Measurements from ENCODE around the gene DYNC2H1.

The DYNC2H1 gene

GRCh38 chr11:103433386-103434072 lies 324.3 kb downstream of the DYNC2H1 start:
- H3K4me3 ChIP-seq (ENCODE audit: low read length) = no peak overlapping the region
- DNase-seq (ENCODE audit: low read depth, low spot score) = no peak

DNA sequence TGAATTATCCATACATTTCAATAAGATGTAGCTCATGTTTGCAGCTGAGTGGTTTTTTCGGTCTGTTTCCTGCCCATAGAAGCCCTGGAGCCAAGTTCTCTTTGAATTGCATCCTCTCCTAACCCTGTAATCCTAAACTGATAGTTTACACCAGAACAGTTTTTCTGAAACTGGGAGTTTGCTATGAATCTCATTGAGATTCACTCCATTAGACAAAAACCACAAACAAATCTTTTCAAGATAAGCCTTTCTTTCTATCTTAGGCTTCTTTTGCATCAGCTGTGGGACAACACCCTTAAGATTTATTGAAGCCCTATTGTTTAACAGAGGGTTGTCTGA lies 324.8 kb downstream of the DYNC2H1 start:
- H3K4me3 ChIP-seq (ENCODE audit: low read length) = no peak overlapping the region
- DNase-seq (ENCODE audit: low read depth, low spot score) = no peak

GRCh38 chr11:103436131-103436770 lies 327.0 kb downstream of the DYNC2H1 start:
- no peak for DNase-seq (ENCODE audit: low read depth, low spot score)
- no peak overlapping the region for H3K4me3 ChIP-seq (ENCODE audit: low read length)

GRCh38 chr11:103441021-103441420 lies 331.8 kb downstream of the DYNC2H1 start:
- no peak overlapping the region for H3K4me3 ChIP-seq (ENCODE audit: low read length)
- no peak for DNase-seq (ENCODE audit: low read depth, low spot score)

- DNase-seq (ENCODE audit: low read depth, low spot score) = no peak
- H3K4me3 ChIP-seq (ENCODE audit: low read length) = no peak overlapping the region
These were observed 339.7 kb downstream of the DYNC2H1 start for GRCh38 chr11:103448966-103449365.

GRCh38 chr11:103450241-103450640 lies 341.0 kb downstream of the DYNC2H1 start:
- H3K4me3 ChIP-seq (ENCODE audit: low read length) = no peak overlapping the region
- no peak for DNase-seq (ENCODE audit: low read depth, low spot score)

- no peak for DNase-seq (ENCODE audit: low read depth, low spot score)
- H3K4me3 ChIP-seq (ENCODE audit: low read length) = no peak overlapping the region
These were observed 343.9 kb downstream of the DYNC2H1 start for GRCh38 chr11:103453126-103453525.

GRCh38 chr11:103453915-103454709 lies 344.9 kb downstream of the DYNC2H1 start:
- no peak overlapping the region for H3K4me3 ChIP-seq (ENCODE audit: low read length)
- DNase-seq (ENCODE audit: low read depth, low spot score) = no peak

- no peak overlapping the region for H3K4me3 ChIP-seq (ENCODE audit: low read length)
- no peak for DNase-seq (ENCODE audit: low read depth, low spot score)
These were observed 355.2 kb downstream of the DYNC2H1 start for GRCh38 chr11:103464420-103464819.

DNA sequence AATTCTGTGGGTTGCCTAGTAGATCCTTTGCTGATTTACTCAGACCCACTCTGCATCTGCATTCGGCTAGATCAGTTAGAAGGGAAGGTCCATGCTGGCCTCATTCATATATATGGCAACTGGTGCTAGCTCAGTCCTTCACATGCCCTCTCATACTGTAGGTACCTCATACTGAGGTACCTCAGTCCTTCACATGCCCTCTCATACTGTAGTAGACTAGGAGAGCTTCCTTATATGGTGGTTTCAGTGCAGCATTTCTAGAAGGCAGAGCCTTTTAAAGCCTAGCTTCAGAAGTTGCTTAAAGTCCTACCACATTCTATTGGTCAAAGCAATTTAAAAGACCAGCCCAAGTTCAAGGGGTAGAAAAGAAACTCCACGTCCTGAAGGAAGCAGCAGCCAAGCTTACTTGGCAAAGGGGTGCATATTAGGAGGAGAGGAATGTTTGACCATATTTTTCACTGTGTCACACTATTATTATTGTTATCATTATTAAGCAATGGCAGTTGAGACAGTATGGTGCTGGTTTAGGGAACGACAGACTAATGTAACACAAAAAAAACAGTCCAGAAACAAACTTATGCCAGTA lies 356.4 kb downstream of the DYNC2H1 start:
- no peak overlapping the region for H3K4me3 ChIP-seq (ENCODE audit: low read length)
- no peak for DNase-seq (ENCODE audit: low read depth, low spot score)

DNA sequence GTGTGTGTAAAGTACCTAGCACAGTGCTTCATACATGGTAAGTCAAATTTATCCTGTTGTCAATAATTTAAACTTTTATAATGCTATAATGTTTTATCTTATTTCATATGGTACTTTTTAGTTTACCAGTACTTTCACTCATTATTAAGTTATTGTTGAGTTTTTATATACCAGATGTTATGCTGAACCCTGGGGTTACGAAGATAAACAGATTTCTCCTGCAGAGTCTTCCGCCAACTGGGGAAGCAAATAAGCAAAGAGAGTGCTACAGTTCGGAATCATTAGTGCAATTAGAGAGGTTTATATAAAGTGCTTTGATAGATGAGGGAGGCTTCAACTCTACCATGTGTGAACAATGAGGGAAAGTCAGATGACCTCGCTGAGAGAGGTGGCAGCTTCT lies 362.3 kb downstream of the DYNC2H1 start:
- DNase-seq (ENCODE audit: low read depth, low spot score) = no peak
- H3K4me3 ChIP-seq (ENCODE audit: low read length) = no peak overlapping the region

- no peak overlapping the region for H3K4me3 ChIP-seq (ENCODE audit: low read length)
These were observed 367.6 kb downstream of the DYNC2H1 start for GRCh38 chr11:103476874-103477273.

DNA sequence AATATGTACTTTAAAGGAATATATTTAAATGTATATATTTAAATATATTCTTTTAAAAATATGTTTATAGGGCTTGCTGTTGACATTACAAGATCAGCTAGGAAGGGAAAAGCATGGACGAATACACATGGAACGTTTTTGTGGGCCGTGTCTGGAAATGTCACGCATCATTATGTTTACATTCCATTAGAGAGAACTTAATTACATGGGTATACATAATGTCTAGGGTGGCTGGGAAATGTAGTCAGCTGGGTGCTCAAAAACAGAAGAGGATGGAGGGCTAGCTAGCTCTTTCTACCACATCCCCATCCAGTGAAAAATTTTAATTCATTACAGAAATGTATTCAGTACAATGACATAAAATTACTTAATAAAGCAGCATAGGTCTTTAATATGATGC lies 371.2 kb downstream of the DYNC2H1 start:
- no peak overlapping the region for H3K4me3 ChIP-seq (ENCODE audit: low read length)
- no peak for DNase-seq (ENCODE audit: low read depth, low spot score)

More at GRCh38 chr11:103476874-103477273, 367.6 kb downstream of the DYNC2H1 start:
- no peak for DNase-seq (ENCODE audit: low read depth, low spot score)

DNA sequence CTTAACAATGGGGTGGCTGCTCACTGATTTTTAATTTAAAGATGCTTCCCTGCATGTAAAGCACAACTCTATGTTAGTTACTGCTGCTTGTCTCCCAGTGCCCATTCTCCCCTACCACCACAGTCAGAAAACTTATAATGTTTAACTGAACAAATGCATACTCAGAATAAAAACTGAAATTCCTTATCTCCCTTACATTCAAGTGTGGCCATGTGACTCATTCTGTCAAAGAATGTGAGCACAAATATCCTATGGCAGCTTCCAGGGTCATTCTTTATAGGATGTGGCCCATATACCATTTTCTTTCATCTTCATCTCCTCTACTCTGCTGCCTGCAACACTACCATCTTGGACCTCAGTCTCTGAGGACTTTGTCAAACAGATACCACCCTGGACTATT lies 374.8 kb downstream of the DYNC2H1 start:
- no peak for DNase-seq (ENCODE audit: low read depth, low spot score)
- H3K4me3 ChIP-seq (ENCODE audit: low read length) = no peak overlapping the region

GRCh38 chr11:103484545-103484944 lies 375.3 kb downstream of the DYNC2H1 start:
- no peak for DNase-seq (ENCODE audit: low read depth, low spot score)
- H3K4me3 ChIP-seq (ENCODE audit: low read length) = no peak overlapping the region

DNA sequence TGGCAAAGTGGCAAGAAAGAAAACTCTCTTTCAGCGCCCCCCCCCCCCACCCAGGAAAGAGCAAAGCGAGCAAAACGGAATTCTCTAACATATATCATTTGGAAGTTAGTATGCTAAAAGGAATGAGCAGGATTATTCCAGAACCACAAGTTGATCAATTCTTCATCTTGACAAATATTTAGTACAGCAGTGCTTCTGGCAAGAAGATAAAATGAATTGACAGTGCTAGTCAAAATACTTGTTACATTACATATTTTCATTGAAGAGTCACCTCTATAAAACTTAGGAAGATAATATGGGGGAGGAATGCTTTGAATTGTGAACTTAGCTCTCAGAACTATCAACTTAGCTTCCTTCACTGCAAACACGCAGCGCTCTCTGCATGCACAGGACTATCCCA lies 377.4 kb downstream of the DYNC2H1 start:
- no peak for DNase-seq (ENCODE audit: low read depth, low spot score)
- no peak overlapping the region for H3K4me3 ChIP-seq (ENCODE audit: low read length)

DNA sequence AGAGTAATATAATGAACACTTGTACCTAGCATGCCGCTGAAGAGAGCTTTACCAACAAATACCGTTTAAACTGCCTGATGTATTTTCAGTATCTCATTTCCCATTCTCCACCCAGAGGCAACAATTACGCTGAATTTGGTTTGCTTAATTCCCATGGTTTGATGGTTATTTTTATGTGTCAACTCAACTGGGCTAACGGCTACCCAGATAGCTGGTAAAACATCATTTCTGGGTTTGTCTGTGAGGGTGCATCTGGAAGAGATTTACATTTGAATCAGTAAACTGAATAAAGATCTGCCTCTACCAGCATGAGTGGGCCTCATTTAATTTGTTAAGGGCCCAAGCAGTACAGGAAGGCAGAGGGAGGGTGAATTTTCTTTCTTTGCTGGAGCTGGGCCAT lies 377.9 kb downstream of the DYNC2H1 start:
- H3K4me3 ChIP-seq (ENCODE audit: low read length) = no peak overlapping the region
- DNase-seq (ENCODE audit: low read depth, low spot score) = no peak

GRCh38 chr11:103488031-103488461 lies 378.8 kb downstream of the DYNC2H1 start:
- no peak overlapping the region for H3K4me3 ChIP-seq (ENCODE audit: low read length)
- no peak for DNase-seq (ENCODE audit: low read depth, low spot score)

DNA sequence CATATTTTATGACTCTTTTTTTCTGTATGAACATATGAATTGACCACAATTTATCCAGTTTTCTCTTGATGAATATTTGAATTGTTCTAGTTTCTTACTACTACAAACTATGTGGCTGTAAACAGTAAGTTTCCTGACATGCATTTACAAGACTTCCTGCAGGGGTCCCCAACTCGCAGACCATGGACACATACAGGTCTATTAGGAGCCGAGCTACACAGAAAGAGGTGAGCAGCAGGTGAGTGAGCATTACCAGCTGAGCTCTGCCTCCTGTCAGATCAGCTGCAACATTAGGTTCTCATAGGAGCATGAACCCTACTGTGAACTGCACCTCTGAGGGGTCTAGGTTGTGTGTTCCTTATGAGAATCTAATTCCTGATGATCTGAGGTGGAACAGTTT lies 379.4 kb downstream of the DYNC2H1 start:
- DNase-seq (ENCODE audit: low read depth, low spot score) = no peak
- H3K4me3 ChIP-seq (ENCODE audit: low read length) = no peak overlapping the region

- no peak overlapping the region for H3K4me3 ChIP-seq (ENCODE audit: low read length)
- DNase-seq (ENCODE audit: low read depth, low spot score) = no peak
These were observed 382.6 kb downstream of the DYNC2H1 start for GRCh38 chr11:103491777-103492176.

Measured in Jurkat, Clone E6-1 (cell line).